Neural progenitor cell (in vitro differentiated cells): ENCODE measurements around the gene LDLRAD2.

Experiments used
- EZH2 ChIP-seq: fragments of 200-600 bp; sonication (generic); IDR thresholded peaks from 2 replicates; pipeline ENCODE4 v1.6.1; 2017; ENCODE audit warnings: antibody characterized with exemption, mild to moderate bottlenecking, moderate library complexity
- EZH2phosphoT487 ChIP-seq: fragments of 200-600 bp; sonication (generic); IDR thresholded peaks from 2 replicates; pipeline ENCODE4 v1.6.1; 2017; ENCODE audit warnings: antibody characterized with exemption
- TF ChIP-seq, protein P1 (sequence below): fragments of 200-600 bp; sonication (generic); IDR thresholded peaks from 2 replicates; pipeline ENCODE4 v1.5.1; 2017; ENCODE audit warnings: antibody characterized with exemption, mild to moderate bottlenecking

- TF ChIP-seq, protein P1, sequence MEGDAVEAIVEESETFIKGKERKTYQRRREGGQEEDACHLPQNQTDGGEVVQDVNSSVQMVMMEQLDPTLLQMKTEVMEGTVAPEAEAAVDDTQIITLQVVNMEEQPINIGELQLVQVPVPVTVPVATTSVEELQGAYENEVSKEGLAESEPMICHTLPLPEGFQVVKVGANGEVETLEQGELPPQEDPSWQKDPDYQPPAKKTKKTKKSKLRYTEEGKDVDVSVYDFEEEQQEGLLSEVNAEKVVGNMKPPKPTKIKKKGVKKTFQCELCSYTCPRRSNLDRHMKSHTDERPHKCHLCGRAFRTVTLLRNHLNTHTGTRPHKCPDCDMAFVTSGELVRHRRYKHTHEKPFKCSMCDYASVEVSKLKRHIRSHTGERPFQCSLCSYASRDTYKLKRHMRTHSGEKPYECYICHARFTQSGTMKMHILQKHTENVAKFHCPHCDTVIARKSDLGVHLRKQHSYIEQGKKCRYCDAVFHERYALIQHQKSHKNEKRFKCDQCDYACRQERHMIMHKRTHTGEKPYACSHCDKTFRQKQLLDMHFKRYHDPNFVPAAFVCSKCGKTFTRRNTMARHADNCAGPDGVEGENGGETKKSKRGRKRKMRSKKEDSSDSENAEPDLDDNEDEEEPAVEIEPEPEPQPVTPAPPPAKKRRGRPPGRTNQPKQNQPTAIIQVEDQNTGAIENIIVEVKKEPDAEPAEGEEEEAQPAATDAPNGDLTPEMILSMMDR = no peak
- TF ChIP-seq EZH2 (no peak), EZH2phosphoT487 (no peak)
These were observed 19.4 kb downstream of the LDLRAD2 start for GRCh38 chr1:21831454-21831970.
